GM12872 (cell line): ENCODE results near the gene HSPB2.

Experiments
- CTCF ChIP-seq: IDR thresholded peaks from 3 replicates; pipeline ENCODE4 v1.5.1; 2011; ENCODE audit warnings: low read depth, mild to moderate bottlenecking, low read length, moderate library complexity; ENCODE audit not compliant: insufficient read depth

Gene HSPB2

GRCh38 chr11:111917312-111917711 is 4.8 kb downstream of the HSPB2 start:
- TF ChIP-seq CTCF = no peak

- no peak for TF ChIP-seq CTCF
These were observed 5.3 kb downstream of the HSPB2 start for GRCh38 chr11:111917788-111918187.

GRCh38 chr11:111918390-111919256 is 6.1 kb downstream of the HSPB2 start, which contains the start of gene C11orf52:
Gene C11orf52, plus strand, starts transcription at chr11:111918913. Its CDS starts 60 bp downstream, at chr11:111918973.
- no peak for TF ChIP-seq CTCF

- TF ChIP-seq CTCF = no peak
These were observed 8.4 kb downstream of the HSPB2 start for GRCh38 chr11:111920908-111921307.

- TF ChIP-seq CTCF = no peak
These were observed 9.2 kb downstream of the HSPB2 start for GRCh38 chr11:111921541-111922230.

- no peak for TF ChIP-seq CTCF
These were observed 10.3 kb downstream of the HSPB2 start for GRCh38 chr11:111922803-111923202.

- no peak for TF ChIP-seq CTCF
These were observed 10.8 kb downstream of the HSPB2 start for GRCh38 chr11:111923351-111923788.
